Neural progenitor cell (in vitro differentiated cells): Measurements from ENCODE around the gene CCDC47.

Source experiments
- EZH2 ChIP-seq: fragments of 200-600 bp; sonication (generic); IDR thresholded peaks from 2 replicates; pipeline ENCODE4 v1.6.1; 2017; ENCODE audit warnings: antibody characterized with exemption, mild to moderate bottlenecking, moderate library complexity
- TF ChIP-seq, protein P1 (sequence below): fragments of 200-600 bp; sonication (generic); IDR thresholded peaks from 2 replicates; pipeline ENCODE4 v1.5.1; 2017; ENCODE audit warnings: antibody characterized with exemption, mild to moderate bottlenecking

GRCh38 chr17:63735691-63736090, 37.7 kb downstream of the CCDC47 start:
- TF ChIP-seq, protein P1, sequence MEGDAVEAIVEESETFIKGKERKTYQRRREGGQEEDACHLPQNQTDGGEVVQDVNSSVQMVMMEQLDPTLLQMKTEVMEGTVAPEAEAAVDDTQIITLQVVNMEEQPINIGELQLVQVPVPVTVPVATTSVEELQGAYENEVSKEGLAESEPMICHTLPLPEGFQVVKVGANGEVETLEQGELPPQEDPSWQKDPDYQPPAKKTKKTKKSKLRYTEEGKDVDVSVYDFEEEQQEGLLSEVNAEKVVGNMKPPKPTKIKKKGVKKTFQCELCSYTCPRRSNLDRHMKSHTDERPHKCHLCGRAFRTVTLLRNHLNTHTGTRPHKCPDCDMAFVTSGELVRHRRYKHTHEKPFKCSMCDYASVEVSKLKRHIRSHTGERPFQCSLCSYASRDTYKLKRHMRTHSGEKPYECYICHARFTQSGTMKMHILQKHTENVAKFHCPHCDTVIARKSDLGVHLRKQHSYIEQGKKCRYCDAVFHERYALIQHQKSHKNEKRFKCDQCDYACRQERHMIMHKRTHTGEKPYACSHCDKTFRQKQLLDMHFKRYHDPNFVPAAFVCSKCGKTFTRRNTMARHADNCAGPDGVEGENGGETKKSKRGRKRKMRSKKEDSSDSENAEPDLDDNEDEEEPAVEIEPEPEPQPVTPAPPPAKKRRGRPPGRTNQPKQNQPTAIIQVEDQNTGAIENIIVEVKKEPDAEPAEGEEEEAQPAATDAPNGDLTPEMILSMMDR = no peak
- TF ChIP-seq EZH2 = no peak
